Measurements from ENCODE around the gene SLC6A6. TPM values are rescaled to one million over a fixed set of nuclear protein-coding genes. Genes with fewer than 3 reads are reported as not detected.
A peak's percentile ranks its signal among the peaks of the same experiment; 100 is the strongest.

Gene SLC6A6
- total RNA-seq, 1 experiment from 2014 or later = 72.6 TPM

DNA sequence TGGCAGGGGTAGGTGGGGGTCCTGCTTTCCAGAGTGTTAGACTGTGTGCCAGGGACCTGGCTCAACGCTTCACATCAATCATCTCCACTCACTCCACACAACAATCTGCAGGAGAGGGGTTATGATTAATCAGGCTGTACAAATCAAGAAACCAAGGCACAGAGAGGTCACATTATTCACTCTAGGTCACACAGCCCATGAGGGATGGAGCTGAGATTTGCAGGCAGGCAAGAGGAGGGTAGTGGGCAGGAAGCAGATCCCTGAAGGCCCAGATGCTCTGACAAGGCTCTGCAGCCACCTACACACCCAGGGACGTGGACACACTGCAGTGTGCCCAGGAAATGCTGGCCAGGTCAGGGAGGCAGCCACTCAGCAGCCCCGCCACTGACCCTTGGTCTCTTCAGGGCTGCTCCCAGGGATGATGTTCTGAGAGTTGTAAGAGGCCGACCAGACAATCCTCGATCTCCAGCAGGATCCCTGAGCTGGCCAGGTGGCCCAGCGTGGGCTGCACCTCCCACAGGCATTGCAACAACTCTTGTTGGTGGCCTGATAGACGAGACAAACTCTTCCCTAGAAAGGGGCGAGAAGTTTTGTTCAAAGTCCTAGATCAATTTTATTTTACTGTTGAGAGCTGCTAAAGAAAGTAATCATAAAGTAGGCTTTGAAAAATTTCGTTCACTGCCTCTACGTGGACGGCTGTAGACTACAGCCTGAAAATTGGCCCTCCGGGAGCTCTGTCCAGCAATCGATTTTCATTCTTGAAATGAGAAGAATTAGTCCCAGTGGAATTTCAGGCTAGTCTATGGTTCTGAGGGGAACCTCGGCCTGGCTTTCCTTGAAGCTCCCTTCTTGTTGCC is 4.2 kb upstream of the SLC6A6 start:
- H2AFZ ChIP-seq (ENCODE audit: low read length) = no peak overlapping the region
- no CpG with 5 or more reads among the region's 14 CpGs for WGBS (ENCODE audit: extremely low coverage, insufficient read length, low lambda C conversion rate)
- H3K9ac ChIP-seq (ENCODE audit: extremely low read depth, insufficient read length, low read length) = no peak overlapping the region

More for the DNA sequence above, 4.2 kb upstream of the SLC6A6 start:
- no peak overlapping the region for H4K5ac ChIP-seq (ENCODE audit: insufficient read length, low read depth, low read length)
- H2AK5ac ChIP-seq (ENCODE audit: insufficient read length, low read length) = no peak overlapping the region
- Mint-ChIP-seq H3K9me3 (peaks cover 0 to 2% of the 10 kb centered on the region in 2 experiments; a peak in 1 of 5 replicates), H3K4me1 (peaks cover 19 to 35% of the 10 kb centered on the region in 2 experiments), H3K36me3 (ENCODE audit: insufficient read depth in 1 of 3, low read depth in 3 of 3) (peaks cover 0 to 2% (median 0%) of the 10 kb centered on the region in 3 experiments; a peak in 3 of 7 replicates), H3K27me3 (ENCODE audit: low read depth) (peaks cover 10% of the 10 kb centered on the region; the same call in 1 of the 2 replicates), H3K4me3 (no peak overlapping the region), H3K27ac (peak overlapping the region in 1 of 3 experiments; percentile 48; a peak in 1 of 7 replicates)
- no peak overlapping the region for H2BK20ac ChIP-seq (ENCODE audit: low read depth, low read length, poor library complexity, severe bottlenecking)
- no peak overlapping the region for H3K4ac ChIP-seq (ENCODE audit: low read depth, low read length)
- H4K20me1 ChIP-seq (ENCODE audit: control insufficient read depth, insufficient read depth, insufficient read length) = no peaks in the 10 kb centered on the region
- H3K14ac ChIP-seq (ENCODE audit: insufficient read depth, low read length) = no peak overlapping the region
- H3K27me3 ChIP-seq (ENCODE audit: insufficient read depth, low read length) = no peaks in the 10 kb centered on the region
- DNase-seq = no peak
- H3K79me1 ChIP-seq (ENCODE audit: insufficient read depth, low read depth, low read length, poor library complexity, severe bottlenecking) = no peaks in the 10 kb centered on the region
- no peak overlapping the region for H3K27ac ChIP-seq (ENCODE audit: insufficient read length, low read depth, low read length)
- no peaks in the 10 kb centered on the region for H3K9me3 ChIP-seq (ENCODE audit: control insufficient read depth, low read depth, low read length)
- H3K23me2 ChIP-seq (ENCODE audit: insufficient read length, low read depth, low read length, poor library complexity, severe bottlenecking) = peaks cover 3% of the 10 kb centered on the region
- H2BK15ac ChIP-seq (ENCODE audit: low read depth, low read length) = no peak overlapping the region
- no peak overlapping the region for H2BK12ac ChIP-seq (ENCODE audit: insufficient read length, low read depth, low read length)
- no peak overlapping the region for H3T11ph ChIP-seq (ENCODE audit: low read length)
- no peak overlapping the region for H3K56ac ChIP-seq (ENCODE audit: insufficient read length, low read depth, low read length)
- no peak overlapping the region for H3K18ac ChIP-seq (ENCODE audit: insufficient read length, low read depth, low read length)
- TF ChIP-seq, protein P1, sequence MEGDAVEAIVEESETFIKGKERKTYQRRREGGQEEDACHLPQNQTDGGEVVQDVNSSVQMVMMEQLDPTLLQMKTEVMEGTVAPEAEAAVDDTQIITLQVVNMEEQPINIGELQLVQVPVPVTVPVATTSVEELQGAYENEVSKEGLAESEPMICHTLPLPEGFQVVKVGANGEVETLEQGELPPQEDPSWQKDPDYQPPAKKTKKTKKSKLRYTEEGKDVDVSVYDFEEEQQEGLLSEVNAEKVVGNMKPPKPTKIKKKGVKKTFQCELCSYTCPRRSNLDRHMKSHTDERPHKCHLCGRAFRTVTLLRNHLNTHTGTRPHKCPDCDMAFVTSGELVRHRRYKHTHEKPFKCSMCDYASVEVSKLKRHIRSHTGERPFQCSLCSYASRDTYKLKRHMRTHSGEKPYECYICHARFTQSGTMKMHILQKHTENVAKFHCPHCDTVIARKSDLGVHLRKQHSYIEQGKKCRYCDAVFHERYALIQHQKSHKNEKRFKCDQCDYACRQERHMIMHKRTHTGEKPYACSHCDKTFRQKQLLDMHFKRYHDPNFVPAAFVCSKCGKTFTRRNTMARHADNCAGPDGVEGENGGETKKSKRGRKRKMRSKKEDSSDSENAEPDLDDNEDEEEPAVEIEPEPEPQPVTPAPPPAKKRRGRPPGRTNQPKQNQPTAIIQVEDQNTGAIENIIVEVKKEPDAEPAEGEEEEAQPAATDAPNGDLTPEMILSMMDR (conservative IDR thresholded peaks at IDR 0.05) = no peak
- H2BK120ac ChIP-seq (ENCODE audit: low read depth, low read length, poor library complexity, severe bottlenecking) = no peak overlapping the region
- no peak overlapping the region for H4K8ac ChIP-seq (replicated peaks; ENCODE audit: insufficient read length, low read depth, low read length)
- H3K4me1 ChIP-seq (ENCODE audit: insufficient read depth, low read length) = no peaks in the 10 kb centered on the region
- H2BK5ac ChIP-seq (ENCODE audit: insufficient read length, low read length) = no peak overlapping the region
- peaks cover 2% of the 10 kb centered on the region; the same call in 1 of the 2 replicates for H3K79me2 ChIP-seq (ENCODE audit: insufficient read depth, low read length)
- H3K4me2 ChIP-seq (ENCODE audit: insufficient read depth, insufficient read length, low read length) = no peak overlapping the region
- no peak overlapping the region for H4K91ac ChIP-seq (ENCODE audit: insufficient read length, low read depth, low read length)
- H3K23ac ChIP-seq (ENCODE audit: insufficient read length, low read depth, low read length) = no peak overlapping the region

All from H9 (cell line).